SK-N-MC (cell line): ENCODE data around the gene GDF3.
"Not testable (repeated sequence)": the region's sequence is repeated elsewhere in the genome, so short reads cannot be mapped to it uniquely, and the experiment has no call there.

Source experiments
- DNase-seq: peaks from one replicate; pipeline ENCODE4 v3.0.0-alpha.2; 2011; ENCODE audit warnings: low read depth, low spot score
- H3K27ac ChIP-seq: fragments of 200-600 bp; sonication (generic); 2 replicates; pipeline ENCODE4 v1.5.1; 2016; ENCODE audit warnings: mixed run types
- H3K36me3 ChIP-seq: fragments of 200-600 bp; sonication (generic); 2 replicates; pipeline ENCODE4 v1.6.1; 2017; ENCODE audit warnings: antibody characterized with exemption, low read length, mixed read lengths; ENCODE audit not compliant: insufficient read depth
- H3K4me3 ChIP-seq: fragments of 200-600 bp; sonication (generic); 2 replicates; pipeline ENCODE4 v1.5.1; 2016
- H3K9ac ChIP-seq: fragments of 200-600 bp; sonication (generic); 2 replicates; pipeline ENCODE4 v1.8.0; 2017; ENCODE audit warnings: mixed run types, mixed read lengths; ENCODE audit not compliant: insufficient read length
- H3K9me3 ChIP-seq: fragments of 200-600 bp; sonication (generic); 2 replicates; pipeline ENCODE4 v1.6.1; 2017; ENCODE audit warnings: low read depth, mild to moderate bottlenecking, antibody characterized with exemption, low read length, moderate library complexity, mixed read lengths
- EZH2 ChIP-seq: fragments of 200-600 bp; sonication (generic); IDR thresholded peaks from one replicate; pipeline ENCODE4 v1.6.1; 2017; ENCODE audit warnings: antibody characterized with exemption
- FOXP2 ChIP-seq: optimal IDR thresholded peaks from 2 replicates; pipeline ENCODE3; 2011; ENCODE audit warnings: mild to moderate bottlenecking, moderate library complexity; ENCODE audit not compliant: insufficient read depth; ENCODE audit errors: extremely low read length, control extremely low read depth
- POLR2AphosphoS5 ChIP-seq: IDR thresholded peaks from 2 replicates; pipeline ENCODE4 v1.6.1; 2012; ENCODE audit warnings: mild to moderate bottlenecking, low read depth, low read length, borderline replicate concordance

Gene GDF3

GRCh38 chr12:7711133-7711532 is 15.6 kb upstream of the GDF3 start, which contains the start of gene DPPA3:
Gene DPPA3 (plus strand): TSS chr12:7711433. CDS start chr12:7711571, 138 bp downstream.
- TF ChIP-seq EZH2 (no peak), FOXP2 (no peak), POLR2AphosphoS5 (no peak)
- Histone ChIP-seq H3K9me3 (no peaks in the 10 kb centered on the region), H3K27ac (no peak within 1 kb of the TSS), H3K36me3 (no peaks in the 10 kb centered on the region), H3K9ac (no peak within 1 kb of the TSS), H3K4me3 (no peak within 1 kb of the TSS)
- no peak for DNase-seq

GRCh38 chr12:7709969-7710675 is 14.5 kb upstream of the GDF3 start:
- no peak overlapping the region for H3K27ac ChIP-seq
- no peak for DNase-seq
- H3K4me3 ChIP-seq = no peak overlapping the region
- no peaks in the 10 kb centered on the region for H3K9me3 ChIP-seq
- TF ChIP-seq FOXP2 (no peak), EZH2 (no peak), POLR2AphosphoS5 (no peak)
- no peak overlapping the region for H3K9ac ChIP-seq
- H3K36me3 ChIP-seq = no peaks in the 10 kb centered on the region

GRCh38 chr12:7705846-7706245 is 10.3 kb upstream of the GDF3 start:
- no peak overlapping the region for H3K9ac ChIP-seq
- no peaks in the 10 kb centered on the region for H3K36me3 ChIP-seq
- no peaks in the 10 kb centered on the region for H3K9me3 ChIP-seq
- H3K27ac ChIP-seq = no peak overlapping the region
- no peak overlapping the region for H3K4me3 ChIP-seq
- no peak for TF ChIP-seq POLR2AphosphoS5
- TF ChIP-seq EZH2 = no peak
- TF ChIP-seq FOXP2 = no peak
- no peak for DNase-seq

- H3K27ac ChIP-seq = no peak overlapping the region
- TF ChIP-seq FOXP2 (no peak), EZH2 (no peak), POLR2AphosphoS5 (no peak)
- no peak for DNase-seq
- no peak overlapping the region for H3K9ac ChIP-seq
- no peak overlapping the region for H3K4me3 ChIP-seq
- H3K9me3 ChIP-seq = no peaks in the 10 kb centered on the region
- H3K36me3 ChIP-seq = no peaks in the 10 kb centered on the region
Measured at GRCh38 chr12:7695237-7695560, 376 bp downstream of the GDF3 start.

GRCh38 chr12:7694556-7695236 is 879 bp downstream of the GDF3 start:
- TF ChIP-seq POLR2AphosphoS5 (no peak), EZH2 (no peak), FOXP2 (no peak)
- no peak for DNase-seq
- Histone ChIP-seq H3K4me3 (no peak overlapping the region), H3K9me3 (no peaks in the 10 kb centered on the region), H3K9ac (no peak overlapping the region), H3K36me3 (no peaks in the 10 kb centered on the region), H3K27ac (no peak overlapping the region)

- H3K9me3 ChIP-seq = no peaks in the 10 kb centered on the region
- H3K4me3 ChIP-seq = no peak overlapping the region
- no peaks in the 10 kb centered on the region for H3K36me3 ChIP-seq
- no peak for TF ChIP-seq FOXP2
- H3K27ac ChIP-seq = no peak overlapping the region
- no peak for DNase-seq
- H3K9ac ChIP-seq = no peak overlapping the region
Measured at GRCh38 chr12:7693793-7694192, 1.8 kb downstream of the GDF3 start.

GRCh38 chr12:7681535-7681934 is 14.0 kb downstream of the GDF3 start:
- no peak overlapping the region for H3K4me3 ChIP-seq
- H3K36me3 ChIP-seq = no peaks in the 10 kb centered on the region
- DNase-seq = no peak
- no peaks in the 10 kb centered on the region for H3K9me3 ChIP-seq
- H3K9ac ChIP-seq = no peak overlapping the region
- no peak overlapping the region for H3K27ac ChIP-seq
- no peak for TF ChIP-seq EZH2
- no peak for TF ChIP-seq POLR2AphosphoS5
- no peak for TF ChIP-seq FOXP2

GRCh38 chr12:7679251-7680045 is 16.1 kb downstream of the GDF3 start:
- no peak overlapping the region for H3K9ac ChIP-seq
- H3K36me3 ChIP-seq = no peaks in the 10 kb centered on the region
- no peaks in the 10 kb centered on the region for H3K9me3 ChIP-seq
- H3K4me3 ChIP-seq = no peak overlapping the region
- TF ChIP-seq FOXP2 (no peak), EZH2 (no peak), POLR2AphosphoS5 (no peak)
- no peak for DNase-seq
- H3K27ac ChIP-seq = no peak overlapping the region

GRCh38 chr12:7678744-7679143 is 16.8 kb downstream of the GDF3 start:
- no peak overlapping the region for H3K4me3 ChIP-seq
- DNase-seq = no peak
- no peak overlapping the region for H3K27ac ChIP-seq
- no peaks in the 10 kb centered on the region for H3K36me3 ChIP-seq
- no peak overlapping the region for H3K9ac ChIP-seq
- TF ChIP-seq FOXP2 = no peak
- no peak for TF ChIP-seq POLR2AphosphoS5
- no peak for TF ChIP-seq EZH2
- no peaks in the 10 kb centered on the region for H3K9me3 ChIP-seq

- H3K36me3 ChIP-seq, H3K4me3 ChIP-seq, H3K27ac ChIP-seq, H3K9me3 ChIP-seq, H3K9ac ChIP-seq: not testable (repeated sequence)
- DNase-seq = peak; percentile 34
Measured at GRCh38 chr12:7677432-7677888, 18.1 kb downstream of the GDF3 start.

- not testable (repeated sequence) for DNase-seq, H3K27ac ChIP-seq, H3K9me3 ChIP-seq, H3K4me3 ChIP-seq, H3K9ac ChIP-seq, H3K36me3 ChIP-seq
Measured at GRCh38 chr12:7675455-7675854, 20.1 kb downstream of the GDF3 start.
